Neuronal stem cell (in vitro differentiated cells): ENCODE measurements around the gene SAMD9L.

Source experiments
- DNase-seq: peaks from one replicate; pipeline ENCODE4 v3.0.0-alpha.2; 2013; ENCODE audit warnings: low spot score
- H2AFZ ChIP-seq: one replicate; pipeline ENCODE4 v1.6.1; 2013; ENCODE audit warnings: mild to moderate bottlenecking, low read length, inconsistent platforms
- H2AK5ac ChIP-seq: 2 replicates; pipeline ENCODE4 v1.6.1; 2013; ENCODE audit warnings: low read depth, mild to moderate bottlenecking, inconsistent platforms, low read length, moderate library complexity, mixed read lengths
- H2BK120ac ChIP-seq: 2 replicates; pipeline ENCODE4 v1.6.1; 2013; ENCODE audit warnings: low read depth, mild to moderate bottlenecking, inconsistent platforms, low read length, moderate library complexity, mixed read lengths
- H2BK12ac ChIP-seq: one replicate; pipeline ENCODE4 v1.6.1; 2013; ENCODE audit warnings: low read length, inconsistent platforms
- H2BK15ac ChIP-seq: 2 replicates; pipeline ENCODE4 v1.6.1; 2013; ENCODE audit warnings: mild to moderate bottlenecking, low read length, inconsistent platforms, mixed read lengths
- H2BK5ac ChIP-seq: one replicate; pipeline ENCODE4 v1.6.1; 2013; ENCODE audit warnings: inconsistent platforms, mild to moderate bottlenecking, low read length, moderate library complexity
- H3K14ac ChIP-seq: one replicate; pipeline ENCODE4 v1.6.1; 2013; ENCODE audit warnings: low read length, inconsistent platforms
- H3K18ac ChIP-seq: 2 replicates; pipeline ENCODE4 v1.6.1; 2013; ENCODE audit warnings: low read length, inconsistent platforms
- H3K23ac ChIP-seq: 2 replicates; pipeline ENCODE4 v1.6.1; 2013; ENCODE audit warnings: low read depth, mild to moderate bottlenecking, mixed read lengths, low read length, inconsistent platforms; ENCODE audit not compliant: poor library complexity
- H3K27ac ChIP-seq: replicated peaks from 3 replicates; pipeline ENCODE4 v1.5.1; 2013; ENCODE audit warnings: low read length, inconsistent platforms
- H3K27me3 ChIP-seq, 3 experiments: 2 replicates each; pipeline ENCODE4 v1.6.1; 2013; ENCODE audit warnings: low read length in 3 of 3, mild to moderate bottlenecking in 2 of 3, inconsistent platforms in 1 of 3, low read depth in 1 of 3, mixed read lengths in 1 of 3, moderate library complexity in 1 of 3; ENCODE audit not compliant: control insufficient read depth in 3 of 3, insufficient read depth in 3 of 3
- H3K36me3 ChIP-seq, 2 donors: replicated peaks in 1 of 2; 2 replicates each; pipeline ENCODE4 v1.6.1; 2013; ENCODE audit warnings: low read length in 2 of 2; ENCODE audit not compliant: control insufficient read depth in 2 of 2, insufficient read depth in 2 of 2
- H3K4ac ChIP-seq: 2 replicates; pipeline ENCODE4 v1.6.1; 2013; ENCODE audit warnings: inconsistent platforms, mild to moderate bottlenecking, low read length, moderate library complexity
- H3K4me1 ChIP-seq, 2 donors: 1 replicate in 1 of 2; 2 replicates in 1 of 2; pipeline ENCODE4 v1.6.1; 2013; ENCODE audit warnings: low read length in 2 of 2, low read depth in 1 of 2; ENCODE audit not compliant: control insufficient read depth in 2 of 2, insufficient read depth in 1 of 2
- H3K4me2 ChIP-seq: one replicate; pipeline ENCODE4 v1.6.1; 2013; ENCODE audit warnings: mild to moderate bottlenecking, low read length, inconsistent platforms; ENCODE audit not compliant: insufficient read depth, poor library complexity, severe bottlenecking
- H3K4me3 ChIP-seq, 2 donors: 2 replicates each; pipeline ENCODE4 v1.5.1; 2013; ENCODE audit warnings: low read length in 2 of 2, mild to moderate bottlenecking in 2 of 2, inconsistent platforms in 1 of 2, moderate library complexity in 1 of 2
- H3K79me1 ChIP-seq: one replicate; pipeline ENCODE4 v1.6.1; 2013; ENCODE audit warnings: low read depth, mild to moderate bottlenecking, inconsistent platforms, low read length, moderate library complexity
- H3K9ac ChIP-seq: one replicate; pipeline ENCODE4 v1.6.1; 2013; ENCODE audit warnings: mild to moderate bottlenecking, low read depth, low read length, inconsistent platforms; ENCODE audit not compliant: poor library complexity
- H3K9me3 ChIP-seq, 2 donors: replicated peaks in 1 of 2; 2 replicates each; pipeline versions ENCODE3 to v1.6.1; 2013; ENCODE audit warnings: low read length in 2 of 2, mild to moderate bottlenecking in 2 of 2, inconsistent platforms in 1 of 2, low read depth in 1 of 2, mixed read lengths in 1 of 2, moderate library complexity in 1 of 2; ENCODE audit not compliant: control insufficient read depth in 2 of 2, insufficient read depth in 1 of 2
- H4K8ac ChIP-seq: one replicate; pipeline ENCODE4 v1.6.1; 2013; ENCODE audit warnings: low read depth, mild to moderate bottlenecking, inconsistent platforms, low read length, moderate library complexity
- H4K91ac ChIP-seq: one replicate; pipeline ENCODE4 v1.6.1; 2013; ENCODE audit warnings: low read length, low read depth, mild to moderate bottlenecking, inconsistent platforms; ENCODE audit not compliant: poor library complexity
- WGBS, 2 donors: extraction: QIAGEN DNeasy Blood & Tissue Kit; methylation state at CpG; one replicate each; pipeline ENCODE4 v1.1.7; 2013; ENCODE audit warnings: missing lambda C conversion rate in 2 of 2, mixed read lengths in 1 of 2; ENCODE audit not compliant: insufficient read length in 2 of 2, insufficient replicate concordance in 1 of 2; ENCODE audit errors: extremely low coverage in 2 of 2; 5-methylcytosine and 5-hydroxymethylcytosine counted together

Gene SAMD9L

DNA sequence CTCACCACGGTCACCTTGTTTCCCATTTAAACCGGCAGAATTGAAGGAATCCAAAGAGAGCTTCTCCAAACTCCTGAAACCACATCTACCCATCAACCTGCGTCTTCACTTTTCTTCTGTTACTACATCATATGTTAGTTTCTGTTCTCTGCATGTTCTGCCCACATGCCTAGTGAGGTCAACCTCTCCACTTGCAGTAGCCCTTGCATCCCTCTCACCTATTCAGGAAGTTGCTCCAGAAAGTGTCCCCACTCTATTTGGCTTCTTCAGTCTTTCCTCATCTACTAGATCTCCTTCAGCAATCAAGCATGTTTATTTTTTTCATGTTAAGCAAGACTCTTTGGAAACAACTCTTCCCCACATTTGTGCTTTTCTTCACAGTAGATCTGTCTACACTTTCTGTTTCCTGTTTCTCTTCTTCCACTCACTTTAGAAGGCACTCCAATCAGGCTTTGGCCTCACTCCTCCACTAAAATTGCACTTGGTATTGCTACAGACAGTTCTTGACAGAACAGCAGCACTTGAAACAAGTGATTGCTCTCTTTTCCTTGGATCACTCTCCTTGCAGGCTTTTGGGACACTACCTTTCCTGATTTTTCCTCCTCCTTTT is 7.5 kb downstream of the SAMD9L start:
- Histone ChIP-seq H2AK5ac (no peak overlapping the region), H2BK120ac (no peak overlapping the region), H4K91ac (no peak overlapping the region), H3K27me3 (peaks cover 0 to 2% (median 0%) of the 10 kb centered on the region in 3 experiments), H2BK12ac (no peak overlapping the region), H2BK5ac (no peak overlapping the region), H3K23ac (no peak overlapping the region), H3K9ac (no peak overlapping the region), H3K79me1 (no peaks in the 10 kb centered on the region), H3K4ac (no peak overlapping the region), H2AFZ (no peak overlapping the region), H3K9me3 (no peaks in the 10 kb centered on the region), H3K36me3 (no peaks in the 10 kb centered on the region), H2BK15ac (no peak overlapping the region), H3K4me2 (no peak overlapping the region), H3K27ac (no peak overlapping the region), H3K4me1 (no peaks in the 10 kb centered on the region), H3K18ac (no peak overlapping the region), H3K14ac (no peak overlapping the region), H3K4me3 (no peak overlapping the region), H4K8ac (no peak overlapping the region)
- 100% methylated on average over 1 of the region's 3 CpGs; no CpG with 5 or more reads in 1 of the 2 donors for WGBS, 2 donors
- no peak for DNase-seq

DNA sequence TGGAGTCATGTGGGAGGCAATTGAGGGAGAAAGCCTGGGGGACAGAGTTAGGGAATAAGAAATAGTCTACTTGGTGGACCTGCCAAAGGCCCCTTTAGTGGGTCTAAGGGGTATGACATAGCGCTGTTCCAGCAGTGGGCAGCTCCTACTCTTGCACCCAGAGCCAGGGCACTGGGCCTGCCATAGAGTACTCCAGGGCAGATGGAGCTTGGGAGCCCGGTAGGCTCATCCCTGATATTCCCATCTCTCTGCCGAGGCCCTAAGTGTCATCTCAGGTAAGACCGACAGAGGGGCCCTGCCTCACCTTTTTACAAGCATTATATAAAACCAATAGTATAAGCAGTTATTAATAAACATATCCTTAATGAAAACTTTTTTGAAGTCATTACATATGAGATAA is 9.6 kb downstream of the SAMD9L start:
- no peak overlapping the region for H3K4me2 ChIP-seq
- no peak overlapping the region for H2AFZ ChIP-seq
- H3K9me3 ChIP-seq: no peaks in the 10 kb centered on the region
- no peaks in the 10 kb centered on the region for H3K36me3 ChIP-seq
- no peak overlapping the region for H3K4ac ChIP-seq
- H2BK15ac ChIP-seq: no peak overlapping the region
- no peak overlapping the region for H2BK5ac ChIP-seq
- no peak overlapping the region for H3K14ac ChIP-seq
- no peak overlapping the region for H3K23ac ChIP-seq
- H3K27ac ChIP-seq: no peak overlapping the region
- no peak overlapping the region for H3K9ac ChIP-seq
- no peak overlapping the region for H3K18ac ChIP-seq
- H4K8ac ChIP-seq: no peak overlapping the region
- H2BK120ac ChIP-seq: no peak overlapping the region
- no peaks in the 10 kb centered on the region for H3K79me1 ChIP-seq
- DNase-seq: no peak
- no peak overlapping the region for H4K91ac ChIP-seq
- H2AK5ac ChIP-seq: no peak overlapping the region
- peaks cover 0 to 12% (median 0%) of the 10 kb centered on the region in 3 experiments for H3K27me3 ChIP-seq
- no CpG with 5 or more reads among the region's 4 CpGs for WGBS, 2 donors
- H3K4me3 ChIP-seq: no peak overlapping the region
- H3K4me1 ChIP-seq: no peaks in the 10 kb centered on the region
- no peak overlapping the region for H2BK12ac ChIP-seq

DNA sequence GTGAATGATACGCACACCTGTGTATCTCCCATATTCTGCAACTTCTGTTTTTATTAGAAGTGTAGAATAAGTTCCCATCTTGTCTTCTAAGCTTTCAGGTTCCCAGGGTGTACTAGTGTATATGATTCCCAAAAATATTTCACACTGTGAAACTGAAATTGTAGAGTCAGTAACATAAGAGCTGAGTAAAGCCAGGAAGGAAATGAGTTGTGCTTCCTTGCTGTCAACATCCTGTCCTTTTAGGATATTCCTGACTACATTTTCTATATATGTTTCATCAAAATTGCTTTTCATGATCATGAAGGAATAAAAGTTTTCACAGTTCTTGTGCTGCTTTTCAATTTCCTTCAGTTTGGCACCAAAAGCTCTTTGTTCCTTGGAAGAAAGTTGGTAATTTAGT is 15.2 kb downstream of the SAMD9L start:
- Histone ChIP-seq H3K27me3 (peaks cover 0 to 17% (median 0%) of the 10 kb centered on the region in 3 experiments), H3K4me1 (no peaks in the 10 kb centered on the region), H3K9me3 (no peaks in the 10 kb centered on the region), H2BK12ac (no peak overlapping the region), H2BK15ac (no peak overlapping the region), H2BK5ac (no peak overlapping the region), H3K9ac (no peak overlapping the region), H3K4me2 (no peak overlapping the region), H3K14ac (no peak overlapping the region), H3K18ac (no peak overlapping the region), H3K36me3 (no peaks in the 10 kb centered on the region), H2AK5ac (no peak overlapping the region), H3K79me1 (no peaks in the 10 kb centered on the region), H2BK120ac (no peak overlapping the region), H3K23ac (no peak overlapping the region), H3K4me3 (no peak overlapping the region), H3K4ac (no peak overlapping the region), H3K27ac (no peak overlapping the region), H4K8ac (no peak overlapping the region), H2AFZ (no peak overlapping the region), H4K91ac (no peak overlapping the region)
- WGBS, 2 donors: no CpG with 5 or more reads among the region's 1 CpG
- no peak for DNase-seq

DNA sequence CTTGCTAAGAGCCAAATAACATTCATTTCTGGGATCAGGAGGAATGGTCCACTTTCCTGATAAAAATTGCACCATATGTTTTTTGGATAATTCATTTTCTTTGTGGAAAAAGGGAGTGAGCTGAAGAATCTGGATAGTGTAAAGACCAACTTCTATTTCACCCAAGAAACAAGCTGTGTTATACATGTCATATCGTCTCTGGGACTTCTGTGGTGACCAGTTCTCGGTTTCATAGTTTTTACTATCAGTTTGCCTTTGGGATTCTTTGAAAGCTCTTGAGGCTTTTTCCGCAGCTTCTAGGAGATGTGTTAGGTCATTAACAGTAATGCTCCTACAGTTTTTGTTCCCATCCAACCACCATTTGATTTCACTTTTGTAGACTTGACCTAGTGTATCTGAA is 16.0 kb downstream of the SAMD9L start:
- Histone ChIP-seq H4K91ac (no peak overlapping the region), H3K4me3 (no peak overlapping the region), H3K79me1 (no peaks in the 10 kb centered on the region), H4K8ac (no peak overlapping the region), H3K23ac (no peak overlapping the region), H3K36me3 (no peaks in the 10 kb centered on the region), H2BK5ac (no peak overlapping the region), H2AK5ac (no peak overlapping the region), H3K18ac (no peak overlapping the region), H3K9ac (no peak overlapping the region), H3K4me2 (no peak overlapping the region), H3K27me3 (peaks cover 0 to 17% (median 0%) of the 10 kb centered on the region in 3 experiments), H3K4ac (no peak overlapping the region), H2BK12ac (no peak overlapping the region), H2BK15ac (no peak overlapping the region), H2BK120ac (no peak overlapping the region), H3K27ac (no peak overlapping the region), H3K4me1 (no peaks in the 10 kb centered on the region), H3K14ac (no peak overlapping the region), H2AFZ (no peak overlapping the region), H3K9me3 (peaks cover 0 to under 1% of the 10 kb centered on the region in 2 donors)
- WGBS, 2 donors: no CpG with 5 or more reads among the region's 3 CpGs
- DNase-seq: no peak
